HepG2 (cell line): Measurements from ENCODE around the gene ATP2C2. TPM values are rescaled to one million over a fixed set of nuclear protein-coding genes. Genes with fewer than 3 reads are reported as not detected.

ENCODE experiments used
- CAMTA2 ChIP-seq: sonication (generic); formaldehyde crosslinking; IDR thresholded peaks from 2 replicates; pipeline ENCODE4 v1.4.0; 2020; ENCODE audit warnings: mild to moderate bottlenecking, missing genetic modification reagents, borderline replicate concordance
- DMTF1 ChIP-seq: sonication (generic); formaldehyde crosslinking; IDR thresholded peaks from 2 replicates; pipeline ENCODE4 v1.4.0; 2020; ENCODE audit warnings: mild to moderate bottlenecking, missing genetic modification reagents
- ELF3 ChIP-seq: IDR thresholded peaks from 2 replicates; pipeline ENCODE4 v1.6.1; 2016; ENCODE audit warnings: missing genetic modification reagents, missing compliant biosample characterization
- GABPA ChIP-seq, 2 experiments: IDR thresholded peaks; 2 replicates each; pipeline ENCODE4 v1.6.1; 2011 to 2016; ENCODE audit warnings: low read depth in 2 of 2, low read length in 1 of 2, missing biosample characterization in 1 of 2, missing genetic modification characterization in 1 of 2
- HMGXB4 ChIP-seq, 2 experiments: sonication (generic) in 1 of 2; formaldehyde crosslinking in 1 of 2; IDR thresholded peaks; 2 replicates each; pipeline versions ENCODE4 v1.4.0 to v1.6.1; 2018 to 2020; ENCODE audit warnings: missing genetic modification reagents in 2 of 2, borderline replicate concordance in 1 of 2, low read depth in 1 of 2, mild to moderate bottlenecking in 1 of 2, missing biosample characterization in 1 of 2
- HNF1B ChIP-seq: sonication (generic); formaldehyde crosslinking; IDR thresholded peaks from 2 replicates; pipeline ENCODE4 v1.5.1; 2020; ENCODE audit warnings: mild to moderate bottlenecking, moderate library complexity, missing genetic modification reagents
- NFKB2 ChIP-seq: sonication (generic); formaldehyde crosslinking; IDR thresholded peaks from 2 replicates; pipeline ENCODE4 v1.4.0; 2020; ENCODE audit warnings: missing genetic modification reagents, borderline replicate concordance
- SP5 ChIP-seq: IDR thresholded peaks from 2 replicates; pipeline ENCODE4 v1.6.1; 2016; ENCODE audit warnings: low read depth, borderline replicate concordance
- ZBTB33 ChIP-seq: sonication (generic); formaldehyde crosslinking; IDR thresholded peaks from 2 replicates; pipeline ENCODE4 v1.4.0; 2020; ENCODE audit warnings: missing genetic modification reagents
- ZFX ChIP-seq: sonication (generic); formaldehyde crosslinking; IDR thresholded peaks from 2 replicates; pipeline ENCODE4 v1.4.0; 2020; ENCODE audit warnings: mild to moderate bottlenecking, low read depth, missing genetic modification reagents, moderate library complexity
- ZNF317 ChIP-seq: sonication (generic); formaldehyde crosslinking; IDR thresholded peaks from 2 replicates; pipeline ENCODE4 v1.5.0; 2020; ENCODE audit warnings: mild to moderate bottlenecking, missing genetic modification reagents
- ZNF44 ChIP-seq: sonication (generic); formaldehyde crosslinking; IDR thresholded peaks from 2 replicates; pipeline ENCODE4 v1.5.1; 2020; ENCODE audit warnings: mild to moderate bottlenecking, missing genetic modification reagents
- ZNF510 ChIP-seq: sonication (generic); formaldehyde crosslinking; IDR thresholded peaks from 2 replicates; pipeline ENCODE4 v1.4.0; 2020; ENCODE audit warnings: low read depth, mild to moderate bottlenecking, missing genetic modification reagents
- ZNF558 ChIP-seq: sonication (generic); formaldehyde crosslinking; IDR thresholded peaks from 2 replicates; pipeline ENCODE4 v1.9.0; 2022; ENCODE audit warnings: mild to moderate bottlenecking, missing genetic modification reagents, borderline replicate concordance
- ZNF747 ChIP-seq: sonication (generic); formaldehyde crosslinking; IDR thresholded peaks from 2 replicates; pipeline ENCODE4 v1.8.1; 2023; ENCODE audit warnings: missing genetic modification reagents, mild to moderate bottlenecking, borderline replicate concordance
- ZSCAN31 ChIP-seq: sonication (generic); formaldehyde crosslinking; IDR thresholded peaks from 2 replicates; pipeline ENCODE4 v1.5.0; 2020; ENCODE audit warnings: low read depth, mild to moderate bottlenecking, missing genetic modification reagents
- polyA plus RNA-seq, 8 experiments: library from polyadenylated mRNA; depleted of rRNA in 3 of 8; stranded (reverse) in 7 of 8; unstranded in 1 of 8; fragments of >200 nt; fragmentation: Illumina TruSeq in 4 of 8; extraction: Trizol in 4 of 8; gene quantifications; 2 replicates each; pipeline versions ENCODE4 v1.2.1 to v1.2.3, GENCODE V29; 2011 to 2016; ENCODE audit warnings: low read depth in 4 of 8, missing spikeins in 1 of 8, mixed read lengths in 1 of 8; ENCODE audit not compliant: insufficient read depth in 1 of 8
- total RNA-seq, 5 experiments: library from RNA; depleted of rRNA; stranded (reverse); fragments of >200 nt; fragmentation: Illumina TruSeq; extraction: Trizol; gene quantifications; 2 replicates each; pipeline ENCODE4 v1.2.3, GENCODE V29; 2016; ENCODE audit warnings: low read depth in 1 of 5
- TF ChIP-seq, protein P1 (sequence below): sonication (generic); formaldehyde crosslinking; IDR thresholded peaks from 2 replicates; pipeline ENCODE4 v1.4.0; 2020; ENCODE audit warnings: missing genetic modification reagents, borderline replicate concordance

The ATP2C2 gene
- total and polyA plus RNA-seq, 2 of the 13 experiments (the other 11 are each of a cell fraction or from before 2014, with no cell fraction given) = 0.07 TPM; not detected in 1

DNA sequence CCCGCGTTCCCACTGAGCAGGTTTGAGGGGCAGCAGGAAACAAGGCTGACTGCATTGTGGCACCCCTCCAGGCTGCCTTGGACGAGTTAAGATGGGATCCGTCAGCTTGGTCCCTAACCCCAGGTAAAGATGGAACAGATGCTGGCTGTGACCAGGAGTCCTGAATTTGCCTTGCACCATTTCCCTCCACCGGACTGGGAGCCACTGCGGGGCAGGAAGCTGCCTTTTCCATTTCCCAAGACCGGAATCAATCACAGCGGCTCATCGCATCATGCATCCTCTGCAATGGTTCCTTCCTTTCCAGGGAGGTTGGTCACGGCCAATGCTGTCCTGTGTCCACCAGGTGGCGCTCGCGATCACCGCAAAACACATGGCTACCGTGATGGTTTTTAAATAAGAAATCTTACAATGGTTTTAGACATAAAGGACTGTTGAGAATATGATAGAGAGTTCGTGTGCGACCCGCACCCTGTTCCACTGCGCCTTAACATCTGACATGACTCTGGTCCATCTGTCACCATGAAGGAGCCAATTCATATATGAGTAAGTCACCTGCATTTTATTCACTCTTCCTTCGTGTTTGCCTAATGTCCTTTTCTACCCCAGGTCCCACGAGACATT is 143.0 kb downstream of the ATP2C2 start (continued):
- TF ChIP-seq ZNF317 (CRISPR knock-in tag) = no peak
- TF ChIP-seq SP5 (CRISPR knock-in tag) = 0 out of 2 replicates have a peak, but pooled peaks have one; percentile 8
- no peak for TF ChIP-seq CAMTA2
- TF ChIP-seq DMTF1 (CRISPR knock-in tag) = no peak
- TF ChIP-seq ZSCAN31 = no peak
- no peak for TF ChIP-seq ZNF44 (CRISPR knock-in tag)
- TF ChIP-seq, protein P1, sequence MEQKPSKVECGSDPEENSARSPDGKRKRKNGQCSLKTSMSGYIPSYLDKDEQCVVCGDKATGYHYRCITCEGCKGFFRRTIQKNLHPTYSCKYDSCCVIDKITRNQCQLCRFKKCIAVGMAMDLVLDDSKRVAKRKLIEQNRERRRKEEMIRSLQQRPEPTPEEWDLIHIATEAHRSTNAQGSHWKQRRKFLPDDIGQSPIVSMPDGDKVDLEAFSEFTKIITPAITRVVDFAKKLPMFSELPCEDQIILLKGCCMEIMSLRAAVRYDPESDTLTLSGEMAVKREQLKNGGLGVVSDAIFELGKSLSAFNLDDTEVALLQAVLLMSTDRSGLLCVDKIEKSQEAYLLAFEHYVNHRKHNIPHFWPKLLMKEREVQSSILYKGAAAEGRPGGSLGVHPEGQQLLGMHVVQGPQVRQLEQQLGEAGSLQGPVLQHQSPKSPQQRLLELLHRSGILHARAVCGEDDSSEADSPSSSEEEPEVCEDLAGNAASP (CRISPR knock-in tag) = 0 out of 2 replicates have a peak, but pooled peaks have one; percentile 43
- 0 out of 2 replicates have a peak, but pooled peaks have one; percentile 21 for TF ChIP-seq ZBTB33 (CRISPR knock-in tag)
- 0 out of 4 replicates have a peak, but pooled peaks have one; percentile 45 to 56 for TF ChIP-seq HMGXB4 (CRISPR knock-in tag; IDR thresholded peaks at IDR 0.05; ENCODE audit: borderline replicate concordance in 1 of 2, low read depth in 1 of 2)
- TF ChIP-seq ZNF747 = no peak
- TF ChIP-seq ZNF558 (CRISPR knock-in tag) = no peak
- peak; percentile 37 for TF ChIP-seq HNF1B (CRISPR knock-in tag)
- no peak for TF ChIP-seq NFKB2 (CRISPR knock-in tag)
- TF ChIP-seq GABPA (IDR thresholded peaks at IDR 0.05; ENCODE audit: low read depth, low read length) = no peak
- TF ChIP-seq GABPA (CRISPR knock-in tag; IDR thresholded peaks at IDR 0.05; ENCODE audit: low read depth) = no peak
- TF ChIP-seq ELF3 (CRISPR knock-in tag) = 0 out of 2 replicates have a peak, but pooled peaks have one; percentile 37
- 0 out of 2 replicates have a peak, but pooled peaks have one; percentile 58 for TF ChIP-seq ZNF510 (CRISPR knock-in tag)
- TF ChIP-seq ZFX (CRISPR knock-in tag) = peak; percentile 25; the same call in 1 of the 2 replicates
